ENCODE measurements around the gene SNX5.

SNX5 gene

DNA sequence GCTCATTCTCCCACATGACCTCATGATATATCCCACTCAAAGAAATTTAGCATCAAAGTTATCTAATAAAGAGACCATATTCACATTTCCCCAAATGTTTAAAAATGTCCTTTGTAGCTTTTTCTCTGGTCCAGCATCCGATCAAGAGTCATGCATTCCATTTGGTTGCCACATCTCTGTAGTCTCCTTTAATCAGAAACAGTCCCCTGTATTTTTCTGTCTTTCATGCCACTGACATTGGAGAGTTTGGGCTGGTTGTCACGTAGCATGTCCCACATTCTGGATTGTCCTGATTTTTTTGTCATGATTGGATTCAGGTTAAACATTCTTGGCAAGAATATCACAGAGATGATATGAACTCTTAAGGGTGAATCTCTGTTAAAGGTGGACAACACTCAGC is 55.7 kb downstream of the SNX5 start:
- TF ChIP-seq, protein P1, sequence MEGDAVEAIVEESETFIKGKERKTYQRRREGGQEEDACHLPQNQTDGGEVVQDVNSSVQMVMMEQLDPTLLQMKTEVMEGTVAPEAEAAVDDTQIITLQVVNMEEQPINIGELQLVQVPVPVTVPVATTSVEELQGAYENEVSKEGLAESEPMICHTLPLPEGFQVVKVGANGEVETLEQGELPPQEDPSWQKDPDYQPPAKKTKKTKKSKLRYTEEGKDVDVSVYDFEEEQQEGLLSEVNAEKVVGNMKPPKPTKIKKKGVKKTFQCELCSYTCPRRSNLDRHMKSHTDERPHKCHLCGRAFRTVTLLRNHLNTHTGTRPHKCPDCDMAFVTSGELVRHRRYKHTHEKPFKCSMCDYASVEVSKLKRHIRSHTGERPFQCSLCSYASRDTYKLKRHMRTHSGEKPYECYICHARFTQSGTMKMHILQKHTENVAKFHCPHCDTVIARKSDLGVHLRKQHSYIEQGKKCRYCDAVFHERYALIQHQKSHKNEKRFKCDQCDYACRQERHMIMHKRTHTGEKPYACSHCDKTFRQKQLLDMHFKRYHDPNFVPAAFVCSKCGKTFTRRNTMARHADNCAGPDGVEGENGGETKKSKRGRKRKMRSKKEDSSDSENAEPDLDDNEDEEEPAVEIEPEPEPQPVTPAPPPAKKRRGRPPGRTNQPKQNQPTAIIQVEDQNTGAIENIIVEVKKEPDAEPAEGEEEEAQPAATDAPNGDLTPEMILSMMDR (IDR thresholded peaks at IDR 0.05; ENCODE audit: low read depth, low read length, missing control alignments) = no peak
- no peak overlapping the region for H3K4me3 ChIP-seq (replicated peaks; ENCODE audit: low read depth, low read length)
- no peak for DNase-seq (ENCODE audit: extremely low read depth, low read depth)

DNA sequence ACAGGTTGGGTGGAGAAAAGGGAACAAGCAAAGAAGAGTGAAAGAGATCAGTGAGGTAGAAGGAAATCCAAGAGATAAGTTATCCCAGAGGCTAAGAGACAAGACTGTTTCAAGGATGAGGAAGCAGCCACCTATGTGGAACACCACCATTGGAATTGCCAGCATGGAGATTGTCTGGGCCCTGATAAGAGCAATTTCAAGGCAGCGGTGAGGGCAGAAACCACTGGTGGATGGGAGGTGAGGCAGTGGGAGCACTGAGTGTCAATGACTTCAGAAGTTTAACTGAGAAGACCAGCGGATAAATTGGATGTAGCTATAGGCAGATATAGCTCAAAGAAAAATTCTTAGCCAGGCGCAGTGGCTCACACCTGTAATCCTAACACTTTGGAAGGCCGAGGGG is 56.7 kb downstream of the SNX5 start:
- H3K4me3 ChIP-seq (replicated peaks; ENCODE audit: low read depth, low read length) = no peak overlapping the region
- TF ChIP-seq, protein P1 (IDR thresholded peaks at IDR 0.05; ENCODE audit: low read depth, low read length, missing control alignments) = no peak
- DNase-seq (ENCODE audit: extremely low read depth, low read depth) = no peak

DNA sequence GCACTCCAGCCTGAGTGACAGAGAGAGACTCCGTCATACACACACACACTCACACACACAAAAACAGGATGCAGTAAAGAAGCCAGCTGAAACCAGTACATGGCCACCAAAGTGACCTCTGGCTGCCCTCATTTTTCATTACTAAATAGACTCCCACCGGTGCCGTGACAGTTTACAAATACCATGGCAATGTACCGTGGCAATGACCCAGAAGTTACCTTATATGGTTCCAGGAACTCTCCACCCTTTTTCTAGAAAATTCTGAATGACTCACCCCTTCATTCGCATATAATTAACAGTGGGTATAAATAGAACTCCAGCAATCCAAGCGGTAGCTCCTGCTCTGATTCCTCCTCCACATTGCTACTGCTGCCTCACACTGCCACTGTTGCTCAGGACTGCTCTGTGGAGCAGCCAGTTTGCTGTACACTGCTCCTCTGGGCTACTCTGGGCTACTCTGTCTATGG is 57.7 kb downstream of the SNX5 start:
- H3K4me3 ChIP-seq (replicated peaks; ENCODE audit: low read depth, low read length) = no peak overlapping the region
- peak; percentile 72 for DNase-seq (ENCODE audit: extremely low read depth, low read depth)
- TF ChIP-seq, protein P1 (IDR thresholded peaks at IDR 0.05; ENCODE audit: low read depth, low read length, missing control alignments) = no peak

DNA sequence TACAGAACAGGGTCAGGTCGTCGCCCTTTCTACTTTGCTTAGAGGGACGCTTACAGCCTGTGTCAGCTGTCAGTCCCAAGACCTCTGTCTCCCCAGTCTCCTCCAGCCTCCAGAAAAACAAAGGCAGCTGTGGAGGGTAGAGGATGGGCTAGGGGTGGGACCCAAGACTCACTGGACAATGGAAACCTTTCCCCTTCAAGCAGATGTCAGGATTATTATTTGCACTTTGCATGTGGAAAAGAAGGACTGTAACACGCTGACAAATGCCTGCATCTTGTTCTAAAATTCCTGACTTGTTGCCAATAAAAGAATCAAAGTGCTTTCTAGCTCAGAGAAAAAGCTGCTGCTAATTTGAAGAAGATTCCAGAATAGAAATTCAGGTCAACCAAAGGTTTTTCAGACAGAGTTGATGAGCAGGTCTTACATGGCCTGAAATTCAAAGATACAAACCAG is 58.7 kb downstream of the SNX5 start:
- no peak for DNase-seq (ENCODE audit: extremely low read depth, low read depth)
- H3K4me3 ChIP-seq (replicated peaks; ENCODE audit: low read depth, low read length) = no peak overlapping the region
- TF ChIP-seq, protein P1 (IDR thresholded peaks at IDR 0.05; ENCODE audit: low read depth, low read length, missing control alignments) = no peak

DNA sequence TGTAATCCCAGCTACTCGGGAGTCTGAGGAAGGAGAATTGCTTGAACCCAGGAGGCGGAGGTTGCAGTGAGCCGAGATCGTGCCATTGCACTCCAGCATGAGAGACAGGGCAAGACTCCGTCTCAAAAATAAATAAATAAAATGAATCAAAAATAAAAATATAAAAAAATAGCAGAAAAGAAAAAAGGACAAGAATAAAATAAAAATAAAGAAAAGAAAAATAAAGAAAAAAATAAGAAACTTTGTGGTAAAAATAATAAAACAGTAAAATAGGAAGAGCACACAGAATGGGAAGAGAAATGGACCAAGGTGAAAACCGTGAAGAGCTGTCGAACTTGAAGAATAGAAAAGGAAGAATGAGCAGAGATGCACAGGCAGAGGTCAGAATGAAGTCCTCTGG is 63.0 kb downstream of the SNX5 start:
- no peak for DNase-seq (ENCODE audit: extremely low read depth, low read depth)
- H3K4me3 ChIP-seq (replicated peaks; ENCODE audit: low read depth, low read length) = no peak overlapping the region
- TF ChIP-seq, protein P1 (IDR thresholded peaks at IDR 0.05; ENCODE audit: low read depth, low read length, missing control alignments) = no peak

DNA sequence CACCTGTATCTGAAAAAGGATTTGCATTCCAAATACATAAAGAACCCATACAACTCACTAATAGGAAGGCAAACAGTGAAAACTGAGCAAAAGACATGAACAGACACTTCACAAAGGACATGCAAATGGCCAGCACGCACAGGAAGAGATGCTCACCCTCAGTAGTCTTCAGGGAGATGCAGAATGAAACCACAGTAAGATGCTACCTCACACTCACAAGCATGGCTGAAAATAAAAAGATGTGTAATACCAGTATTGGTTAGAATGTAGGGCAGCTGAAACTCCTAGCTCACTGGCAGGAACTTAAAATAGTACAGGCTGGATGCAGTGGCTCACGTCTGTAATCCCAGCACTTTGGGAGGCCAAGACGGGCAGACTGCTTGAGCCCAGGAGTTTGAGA is 64.6 kb downstream of the SNX5 start:
- no peak for DNase-seq (ENCODE audit: extremely low read depth, low read depth)
- TF ChIP-seq, protein P1 (IDR thresholded peaks at IDR 0.05; ENCODE audit: low read depth, low read length, missing control alignments) = no peak
- H3K4me3 ChIP-seq (replicated peaks; ENCODE audit: low read depth, low read length) = no peak overlapping the region

DNA sequence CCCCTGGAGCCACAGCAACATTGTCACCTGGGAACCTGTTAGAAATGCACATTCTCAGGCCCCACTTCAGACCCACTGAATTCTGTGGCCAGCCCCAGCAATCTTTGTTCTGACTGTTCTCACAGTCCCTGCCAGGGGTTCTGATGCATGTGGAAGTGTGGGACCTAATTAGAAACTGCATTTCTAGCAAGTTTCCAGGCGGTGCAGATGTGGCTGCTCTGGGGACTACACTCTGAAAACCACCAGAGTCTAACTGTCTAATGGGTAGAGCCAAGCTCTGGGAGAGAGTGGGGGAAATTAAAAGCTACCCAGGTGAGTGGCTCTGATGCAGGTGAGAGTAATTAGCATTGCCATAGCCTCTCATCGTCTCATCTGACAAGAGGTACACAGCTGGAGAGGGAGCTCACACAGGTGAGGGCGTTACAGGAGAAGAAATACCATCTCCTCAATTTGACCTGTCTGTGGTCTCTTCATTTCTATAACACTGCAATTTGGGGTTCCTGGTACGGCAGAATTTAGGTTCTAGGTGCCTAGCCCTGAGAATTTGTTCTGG is 66.0 kb downstream of the SNX5 start:
- TF ChIP-seq, protein P1 (IDR thresholded peaks at IDR 0.05; ENCODE audit: low read depth, low read length, missing control alignments) = no peak
- H3K4me3 ChIP-seq (replicated peaks; ENCODE audit: low read depth, low read length) = no peak overlapping the region
- no peak for DNase-seq (ENCODE audit: extremely low read depth, low read depth)

Measured in HFF-Myc (cell line).